Measurements from ENCODE around the gene SLX9.

SLX9 gene

DNA sequence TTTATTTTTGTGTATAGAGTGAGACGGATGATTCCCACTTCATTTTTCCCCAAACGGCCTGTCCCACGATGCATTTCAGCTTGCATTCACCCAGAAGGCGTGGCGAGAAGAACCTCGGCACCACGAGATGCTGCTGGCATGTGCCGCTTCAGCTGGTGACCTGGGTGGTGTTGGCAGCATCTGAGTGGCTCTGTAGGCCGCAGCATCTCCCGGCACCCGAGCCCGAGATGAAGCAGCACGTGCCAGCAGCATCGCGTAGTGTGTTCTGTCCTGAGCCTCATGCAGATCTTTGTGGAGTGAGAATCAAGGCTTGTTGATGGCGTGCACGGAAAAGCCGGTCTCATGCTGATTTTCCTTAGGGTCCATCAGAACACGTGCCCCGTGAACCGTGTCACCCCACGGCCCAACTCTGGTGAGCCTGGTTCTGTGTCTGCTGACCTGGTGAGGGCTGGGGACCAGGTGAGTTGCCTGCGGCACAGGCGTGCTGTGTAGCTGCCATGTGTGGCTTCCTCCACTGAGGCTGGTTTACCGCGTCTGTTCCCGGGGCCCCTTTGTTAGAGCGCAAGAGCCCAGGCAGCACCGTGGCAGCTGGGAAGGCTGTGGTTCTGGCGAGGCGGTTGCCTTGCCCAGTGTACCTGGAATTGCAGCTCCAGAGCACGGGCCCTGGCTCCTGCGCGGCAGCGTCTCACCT, 16.7 kb downstream of the SLX9 start:
- H3K27ac ChIP-seq, result no peak overlapping the region
- no peak for TF ChIP-seq ZFX (IDR thresholded peaks at IDR 0.05)
- TF ChIP-seq, protein P1, sequence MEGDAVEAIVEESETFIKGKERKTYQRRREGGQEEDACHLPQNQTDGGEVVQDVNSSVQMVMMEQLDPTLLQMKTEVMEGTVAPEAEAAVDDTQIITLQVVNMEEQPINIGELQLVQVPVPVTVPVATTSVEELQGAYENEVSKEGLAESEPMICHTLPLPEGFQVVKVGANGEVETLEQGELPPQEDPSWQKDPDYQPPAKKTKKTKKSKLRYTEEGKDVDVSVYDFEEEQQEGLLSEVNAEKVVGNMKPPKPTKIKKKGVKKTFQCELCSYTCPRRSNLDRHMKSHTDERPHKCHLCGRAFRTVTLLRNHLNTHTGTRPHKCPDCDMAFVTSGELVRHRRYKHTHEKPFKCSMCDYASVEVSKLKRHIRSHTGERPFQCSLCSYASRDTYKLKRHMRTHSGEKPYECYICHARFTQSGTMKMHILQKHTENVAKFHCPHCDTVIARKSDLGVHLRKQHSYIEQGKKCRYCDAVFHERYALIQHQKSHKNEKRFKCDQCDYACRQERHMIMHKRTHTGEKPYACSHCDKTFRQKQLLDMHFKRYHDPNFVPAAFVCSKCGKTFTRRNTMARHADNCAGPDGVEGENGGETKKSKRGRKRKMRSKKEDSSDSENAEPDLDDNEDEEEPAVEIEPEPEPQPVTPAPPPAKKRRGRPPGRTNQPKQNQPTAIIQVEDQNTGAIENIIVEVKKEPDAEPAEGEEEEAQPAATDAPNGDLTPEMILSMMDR (conservative IDR thresholded peaks at IDR 0.05), result no peak

DNA sequence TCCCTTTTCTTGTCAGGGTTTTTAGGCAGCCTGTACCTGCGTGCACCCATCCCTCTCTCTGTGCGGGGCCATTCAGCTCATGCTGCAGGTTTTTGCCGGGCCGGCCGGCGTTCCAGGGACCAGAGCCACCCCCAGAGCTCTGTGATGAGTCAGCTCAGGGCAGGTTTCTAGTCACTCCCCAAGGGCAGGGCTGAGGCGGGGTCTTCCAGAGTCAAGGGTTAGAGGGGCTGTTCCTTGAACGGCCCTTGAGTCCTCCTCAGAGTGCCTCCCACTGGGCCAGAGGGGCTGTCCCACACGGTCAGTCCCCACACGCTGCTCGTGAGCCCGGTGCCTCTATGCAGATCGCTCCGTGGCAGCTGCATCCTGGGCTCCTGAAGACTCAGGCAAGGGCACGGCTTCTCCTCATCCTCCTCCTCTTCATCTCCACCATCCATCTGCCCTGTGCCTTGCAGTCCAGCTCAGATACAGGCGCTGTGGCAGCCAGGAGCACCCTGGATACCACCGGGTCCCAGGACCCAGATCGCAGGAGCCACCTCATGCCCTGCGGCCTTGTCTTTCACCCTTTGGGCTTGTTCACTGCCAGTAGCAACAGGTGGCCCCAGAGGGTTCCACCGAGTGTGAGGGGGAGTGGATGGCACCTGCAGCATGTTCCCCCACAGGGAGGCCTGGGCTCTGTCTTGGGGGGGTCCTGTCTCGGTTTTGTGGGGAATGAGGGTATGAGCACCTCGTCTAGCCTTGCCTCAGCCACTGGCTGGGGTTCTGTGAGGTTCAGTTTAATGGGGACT, 17.4 kb downstream of the SLX9 start:
- no peak overlapping the region for H3K27ac ChIP-seq

DNA sequence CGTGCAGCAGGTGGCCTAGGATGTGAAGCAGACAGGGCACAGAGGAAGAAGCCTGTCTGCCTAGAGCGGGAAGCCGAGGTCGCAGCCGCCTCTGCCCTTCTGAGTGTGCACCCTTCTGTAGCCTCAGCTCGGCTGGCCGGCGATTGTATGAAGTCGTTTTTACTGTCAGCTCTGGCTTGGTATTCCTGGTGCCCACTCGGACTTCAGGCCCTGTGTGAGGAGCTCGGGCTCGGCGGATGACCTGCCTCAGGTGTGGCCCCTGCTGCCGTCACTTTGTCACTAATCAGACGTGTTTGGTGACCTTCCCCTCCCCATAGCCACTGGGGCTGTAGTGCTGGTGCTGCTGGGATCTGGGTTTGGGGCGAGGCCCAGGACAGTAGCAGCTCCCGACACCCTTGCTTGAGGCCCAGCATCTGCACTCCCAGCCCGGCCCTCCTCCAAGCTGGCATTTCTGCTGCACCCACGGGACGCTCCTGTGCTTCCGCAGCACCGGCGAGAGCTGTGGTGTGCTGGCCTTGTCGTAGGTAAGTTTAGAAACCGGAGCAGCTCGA, 18.1 kb downstream of the SLX9 start:
- no peak for TF ChIP-seq ZFX (IDR thresholded peaks at IDR 0.05)
- TF ChIP-seq, protein P1 (conservative IDR thresholded peaks at IDR 0.05), result no peak
- no peak overlapping the region for H3K27ac ChIP-seq

More for the DNA sequence above, 17.4 kb downstream of the SLX9 start:
- TF ChIP-seq, protein P1 (conservative IDR thresholded peaks at IDR 0.05), result no peak

- no peak overlapping the region for H3K27ac ChIP-seq
- no peak for TF ChIP-seq ZFX (IDR thresholded peaks at IDR 0.05)
- TF ChIP-seq, protein P1 (conservative IDR thresholded peaks at IDR 0.05), result no peak
Measured at GRCh38 chr21:44958471-44959191, 18.8 kb downstream of the SLX9 start.

- H3K27ac ChIP-seq, result no peak overlapping the region
- no peak for TF ChIP-seq ZFX (IDR thresholded peaks at IDR 0.05)
- TF ChIP-seq, protein P1 (conservative IDR thresholded peaks at IDR 0.05), result no peak
Measured at GRCh38 chr21:44959376-44960091, 19.7 kb downstream of the SLX9 start.

DNA sequence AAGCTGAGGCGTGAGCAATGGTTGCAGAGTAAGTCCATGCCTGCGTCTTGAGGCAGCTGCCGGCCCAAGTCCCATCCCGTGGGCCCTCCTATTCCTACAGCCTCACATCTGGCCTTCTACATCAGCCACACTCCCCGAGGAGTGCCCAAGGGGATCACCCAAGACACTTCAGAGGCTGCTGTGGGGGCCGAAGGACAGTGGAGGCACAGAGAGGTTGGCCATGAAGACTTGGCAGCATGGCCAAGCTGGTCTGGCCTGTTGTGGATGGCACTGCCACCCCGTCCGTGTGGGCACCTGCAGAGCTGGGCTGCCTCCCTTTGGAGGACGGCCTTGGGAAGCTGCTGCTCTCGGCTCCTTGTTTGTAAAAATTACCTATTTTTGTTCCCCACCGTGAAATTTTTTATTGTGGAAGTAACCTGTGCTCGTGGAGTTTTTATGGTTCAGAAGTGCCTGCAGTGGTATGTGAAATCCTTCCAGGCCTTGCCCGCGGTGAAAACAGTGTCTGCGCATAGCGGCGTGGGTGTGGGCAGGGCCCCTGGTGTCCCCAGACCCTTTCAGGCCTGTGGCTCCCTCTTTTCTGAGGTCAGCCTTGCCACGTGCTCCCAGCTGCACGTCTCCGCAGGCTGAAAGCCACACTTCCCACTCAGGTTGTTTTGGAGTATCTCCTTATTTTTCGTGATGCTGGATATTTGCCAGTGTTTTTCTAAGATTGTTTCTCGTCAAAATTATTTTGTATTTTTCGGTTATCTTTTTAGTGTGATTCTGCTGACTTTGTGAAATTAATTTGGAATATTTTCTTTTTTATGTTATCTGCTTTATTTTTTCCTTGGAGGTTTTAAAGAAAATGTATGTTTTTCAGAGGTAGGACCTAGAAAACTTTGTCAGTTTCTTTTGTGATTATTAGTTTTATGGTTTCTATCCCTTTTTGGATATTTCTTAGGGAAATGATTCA, 20.6 kb downstream of the SLX9 start:
- no peak overlapping the region for H3K27ac ChIP-seq
- TF ChIP-seq ZFX (IDR thresholded peaks at IDR 0.05), result no peak
- TF ChIP-seq, protein P1 (conservative IDR thresholded peaks at IDR 0.05), result no peak

All from C4-2B (cell line).